SU-DHL-6 (cell line): ENCODE measurements around the gene PLXDC1.
"Not testable (repeated sequence)": the region's sequence is repeated elsewhere in the genome, so short reads cannot be mapped to it uniquely, and the experiment has no call there.

Experiments used
- H2AFZ ChIP-seq: fragments of 200-600 bp; sonication (generic); 2 replicates; pipeline ENCODE4 v1.6.1; 2014; ENCODE audit warnings: low read depth, mild to moderate bottlenecking, moderate library complexity, mixed read lengths, antibody characterized with exemption, low read length; ENCODE audit not compliant: severe bottlenecking
- H3F3A ChIP-seq: fragments of 200-600 bp; shearing (Covaris generic); 2 replicates; pipeline ENCODE4 v1.6.0; 2016; ENCODE audit warnings: antibody characterized with exemption, mild to moderate bottlenecking; ENCODE audit not compliant: insufficient read depth
- H3K27ac ChIP-seq: fragments of 200-600 bp; sonication (generic); 2 replicates; pipeline ENCODE4 v1.5.1; 2016; ENCODE audit warnings: low read depth, mild to moderate bottlenecking, low read length, moderate library complexity, mixed read lengths
- H3K27me3 ChIP-seq: fragments of 200-600 bp; sonication (generic), shearing (Covaris generic); 2 replicates; pipeline ENCODE4 v1.6.0; 2014; ENCODE audit warnings: mild to moderate bottlenecking, low read length
- H3K36me3 ChIP-seq: fragments of 200-600 bp; sonication (generic); 2 replicates; pipeline ENCODE4 v1.6.1; 2014; ENCODE audit warnings: mild to moderate bottlenecking, low read length, mixed read lengths
- H3K4me2 ChIP-seq: fragments of 300-600, 200-600 bp; shearing (Covaris generic), sonication (generic); 2 replicates; pipeline ENCODE4 v1.6.0; 2014; ENCODE audit warnings: low read length, low read depth, mild to moderate bottlenecking; ENCODE audit not compliant: poor library complexity, severe bottlenecking
- H3K4me3 ChIP-seq: fragments of 200-600 bp; sonication (generic); 2 replicates; pipeline ENCODE4 v1.5.1; 2014; ENCODE audit warnings: antibody characterized with exemption, low read length, mild to moderate bottlenecking, mixed read lengths; ENCODE audit not compliant: insufficient read depth, poor library complexity, severe bottlenecking
- H3K79me2 ChIP-seq: fragments of 200-600 bp; sonication (generic); 2 replicates; pipeline ENCODE4 v1.6.1; 2014; ENCODE audit warnings: mild to moderate bottlenecking, low read length, moderate library complexity; ENCODE audit not compliant: insufficient read depth
- H3K9ac ChIP-seq: fragments of 200-600 bp; sonication (generic); 2 replicates; pipeline ENCODE4 v1.7.0; 2014; ENCODE audit warnings: mild to moderate bottlenecking, low read length
- H3K9me2 ChIP-seq: fragments of 200-600 bp; sonication (generic); replicated peaks from 2 replicates; pipeline ENCODE4 v1.6.1; 2014; ENCODE audit warnings: low read length; ENCODE audit not compliant: insufficient read depth
- H3K9me3 ChIP-seq: fragments of 200-600 bp; sonication (generic); 2 replicates; pipeline ENCODE4 v1.6.1; 2014; ENCODE audit warnings: low read length, mixed read lengths; ENCODE audit not compliant: insufficient read depth
- H4K20me1 ChIP-seq: fragments of 200-600 bp; sonication (generic); 2 replicates; pipeline ENCODE4 v1.6.1; 2014; ENCODE audit warnings: low read depth, mild to moderate bottlenecking, antibody characterized with exemption, low read length, moderate library complexity, mixed read lengths
- CTCF ChIP-seq: fragments of 200-600 bp; sonication (generic); IDR thresholded peaks from one replicate; pipeline ENCODE4 v1.5.1; 2017; ENCODE audit warnings: antibody characterized with exemption, mild to moderate bottlenecking, low read length, moderate library complexity; ENCODE audit not compliant: insufficient read depth, poor library complexity, severe bottlenecking
- EZH2phosphoT487 ChIP-seq: fragments of 200-600 bp; sonication (generic), shearing (Covaris generic); conservative IDR thresholded peaks from 2 replicates; pipeline ENCODE4 v1.6.1; 2018; ENCODE audit warnings: mild to moderate bottlenecking, antibody characterized with exemption, low read length, moderate library complexity, mixed read lengths

The PLXDC1 gene

GRCh38 chr17:39122991-39123390 lies 28.4 kb downstream of the PLXDC1 start:
- Histone ChIP-seq H3K27me3 (no peaks in the 10 kb centered on the region), H3K36me3 (no peaks in the 10 kb centered on the region), H3K9me2 (no peaks in the 10 kb centered on the region), H2AFZ (no peak overlapping the region), H4K20me1 (no peaks in the 10 kb centered on the region), H3K4me2 (no peak overlapping the region), H3F3A (no peaks in the 10 kb centered on the region), H3K27ac (no peak overlapping the region), H3K9ac (no peak overlapping the region), H3K79me2 (no peaks in the 10 kb centered on the region), H3K9me3 (no peaks in the 10 kb centered on the region), H3K4me3 (no peak overlapping the region)
- TF ChIP-seq CTCF (no peak), EZH2phosphoT487 (no peak)

- not testable (repeated sequence) for H3K4me3 ChIP-seq, H3K9me3 ChIP-seq, H4K20me1 ChIP-seq, H2AFZ ChIP-seq, H3K27ac ChIP-seq, H3K36me3 ChIP-seq, H3K9me2 ChIP-seq, H3K79me2 ChIP-seq, H3K9ac ChIP-seq, H3F3A ChIP-seq, H3K27me3 ChIP-seq, H3K4me2 ChIP-seq
These were observed 29.5 kb downstream of the PLXDC1 start for GRCh38 chr17:39121919-39122318.

- Histone ChIP-seq H3K79me2 (no peaks in the 10 kb centered on the region), H3K27me3 (no peaks in the 10 kb centered on the region), H3K9me3 (no peaks in the 10 kb centered on the region), H3K36me3 (no peaks in the 10 kb centered on the region), H4K20me1 (no peaks in the 10 kb centered on the region), H3K27ac (no peak overlapping the region), H3K4me2 (peak overlapping the region; percentile 10), H2AFZ (no peak overlapping the region), H3F3A (no peaks in the 10 kb centered on the region), H3K9ac (no peak overlapping the region), H3K4me3 (no peak overlapping the region), H3K9me2 (no peaks in the 10 kb centered on the region)
- TF ChIP-seq CTCF (no peak), EZH2phosphoT487 (no peak)
These were observed 32.6 kb downstream of the PLXDC1 start for GRCh38 chr17:39118674-39119419.

- no peaks in the 10 kb centered on the region for H3K9me3 ChIP-seq
- H3K4me3 ChIP-seq: no peak overlapping the region
- no peaks in the 10 kb centered on the region for H3F3A ChIP-seq
- no peak overlapping the region for H3K4me2 ChIP-seq
- H3K9ac ChIP-seq: no peak overlapping the region
- H3K36me3 ChIP-seq: no peaks in the 10 kb centered on the region
- no peak for TF ChIP-seq EZH2phosphoT487
- TF ChIP-seq CTCF: no peak
- H2AFZ ChIP-seq: no peak overlapping the region
- no peaks in the 10 kb centered on the region for H4K20me1 ChIP-seq
- no peaks in the 10 kb centered on the region for H3K9me2 ChIP-seq
- no peaks in the 10 kb centered on the region for H3K27me3 ChIP-seq
- no peak overlapping the region for H3K27ac ChIP-seq
- H3K79me2 ChIP-seq: no peaks in the 10 kb centered on the region
These were observed 35.2 kb downstream of the PLXDC1 start for GRCh38 chr17:39116224-39116623.
